ENCODE results near the gene MZT2B. TPM values are rescaled to one million over a fixed set of nuclear protein-coding genes. Genes with fewer than 3 reads are reported as not detected.
A peak's percentile ranks its signal among the peaks of the same experiment; 100 is the strongest.
"Not testable (repeated sequence)": the region's sequence is repeated elsewhere in the genome, so short reads cannot be mapped to it uniquely, and the experiment has no call there.

The MZT2B gene
- total and polyA plus RNA-seq, 2 of the 8 experiments (the other 6 are each of a cell fraction or from before 2014, with no cell fraction given), result 90.3 to 151 TPM

DNA sequence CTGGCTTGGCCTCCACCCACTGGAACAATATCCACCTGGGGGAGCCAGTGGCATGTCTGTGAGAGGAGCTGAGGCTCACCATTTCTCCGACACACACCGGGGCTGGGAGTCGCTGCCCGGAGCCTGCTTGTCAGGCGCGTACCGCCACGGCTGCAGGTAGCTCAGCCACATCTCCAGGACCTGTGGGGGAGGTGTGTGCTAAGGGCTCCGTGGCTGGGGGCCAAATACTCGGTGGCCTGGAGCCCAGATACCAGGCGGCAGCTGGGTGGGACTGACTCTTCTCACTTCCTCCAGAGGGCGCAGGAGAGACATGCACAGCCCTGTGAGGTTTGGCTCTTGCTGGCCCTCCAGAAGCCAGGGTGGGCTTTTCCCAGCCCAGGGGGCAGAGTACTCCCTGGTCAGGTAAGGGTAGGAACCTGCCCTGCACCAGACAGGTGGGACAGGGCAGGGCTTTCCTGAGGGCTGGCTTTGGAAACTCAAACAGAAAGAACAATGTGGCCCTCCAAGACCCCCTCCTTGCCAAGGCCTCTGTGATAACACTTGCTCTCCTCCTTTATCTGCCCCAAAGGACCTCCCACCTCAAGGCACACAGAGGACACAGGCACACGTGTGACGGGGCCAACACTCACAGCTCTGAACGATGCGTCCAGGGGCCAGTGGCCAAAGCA, 26.0 kb upstream of the MZT2B start:
- not testable (repeated sequence) for H2BK20ac ChIP-seq (ENCODE audit: low read length); H2BK120ac ChIP-seq (replicated peaks; ENCODE audit: low read depth, low read length); H3K9me3 ChIP-seq (ENCODE audit: insufficient read depth in 2 of 2, low read depth in 1 of 2, low read length in 1 of 2); H3K23me2 ChIP-seq (ENCODE audit: low read depth, low read length); H3K14ac ChIP-seq (ENCODE audit: insufficient read length); H3K27ac ChIP-seq (ENCODE audit: low read depth, low read length); H2BK15ac ChIP-seq (ENCODE audit: low read length); H2BK12ac ChIP-seq (ENCODE audit: low read depth, low read length); H3K4me1 ChIP-seq (replicated peaks in 1 of 4; ENCODE audit: control insufficient read depth in 3 of 4, insufficient read depth in 4 of 4, low read length in 3 of 4); H3K4ac ChIP-seq (replicated peaks; ENCODE audit: insufficient read length, low read depth, low read length); H4K91ac ChIP-seq (replicated peaks; ENCODE audit: insufficient read length, low read length); H3K56ac ChIP-seq (replicated peaks; ENCODE audit: insufficient read length, low read depth, low read length); H3K27me3 ChIP-seq (replicated peaks in 1 of 4; ENCODE audit: control insufficient read depth in 3 of 4, extremely low read depth in 1 of 4, insufficient read depth in 3 of 4, low read length in 3 of 4); H3K79me1 ChIP-seq (ENCODE audit: low read depth, low read length); H2BK5ac ChIP-seq (ENCODE audit: low read depth, low read length); H3K9ac ChIP-seq (replicated peaks in 1 of 4; ENCODE audit: extremely low read depth in 1 of 4, low read depth in 3 of 4, low read length in 3 of 4); H4K5ac ChIP-seq (ENCODE audit: insufficient read length, low read depth, low read length); H3K4me3 ChIP-seq (ENCODE audit: extremely low read depth in 1 of 4, insufficient read depth in 2 of 4, low read depth in 3 of 4, low read length in 4 of 4); H4K20me1 ChIP-seq (replicated peaks in 1 of 2; ENCODE audit: control insufficient read depth in 1 of 2, insufficient read depth in 2 of 2, low read length in 2 of 2); H2AFZ ChIP-seq (ENCODE audit: low read length); H3K79me2 ChIP-seq (ENCODE audit: control insufficient read depth in 1 of 2, insufficient read depth in 2 of 2, low read length in 2 of 2); H3K18ac ChIP-seq (ENCODE audit: extremely low read depth, low read length); H3K4me2 ChIP-seq (ENCODE audit: insufficient read depth in 1 of 2, low read depth in 2 of 2, low read length in 2 of 2); H3K23ac ChIP-seq (ENCODE audit: insufficient read length); H2AK5ac ChIP-seq (ENCODE audit: low read depth, low read length)
- ChIA-PET POLR2A (ENCODE audit: partially characterized antibody) (interaction anchor here (0.9 kb wide), 1 partner anchor 180 kb away, joined by 3 read pairs; no protein-coding TSS in a partner anchor), CTCF (ENCODE audit: partially characterized antibody) (interaction anchor here (1.0 to 1.1 kb wide), 3 partner anchors 21 to 177 kb away, joined by 3 to 5 read pairs (median 4); no protein-coding TSS in a partner anchor)
- TF ChIP-seq, protein P1, sequence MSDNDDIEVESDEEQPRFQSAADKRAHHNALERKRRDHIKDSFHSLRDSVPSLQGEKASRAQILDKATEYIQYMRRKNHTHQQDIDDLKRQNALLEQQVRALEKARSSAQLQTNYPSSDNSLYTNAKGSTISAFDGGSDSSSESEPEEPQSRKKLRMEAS (IDR thresholded peaks at IDR 0.05), result 0 out of 2 replicates have a peak, but pooled peaks have one; percentile 23
- TF ChIP-seq, protein P2, sequence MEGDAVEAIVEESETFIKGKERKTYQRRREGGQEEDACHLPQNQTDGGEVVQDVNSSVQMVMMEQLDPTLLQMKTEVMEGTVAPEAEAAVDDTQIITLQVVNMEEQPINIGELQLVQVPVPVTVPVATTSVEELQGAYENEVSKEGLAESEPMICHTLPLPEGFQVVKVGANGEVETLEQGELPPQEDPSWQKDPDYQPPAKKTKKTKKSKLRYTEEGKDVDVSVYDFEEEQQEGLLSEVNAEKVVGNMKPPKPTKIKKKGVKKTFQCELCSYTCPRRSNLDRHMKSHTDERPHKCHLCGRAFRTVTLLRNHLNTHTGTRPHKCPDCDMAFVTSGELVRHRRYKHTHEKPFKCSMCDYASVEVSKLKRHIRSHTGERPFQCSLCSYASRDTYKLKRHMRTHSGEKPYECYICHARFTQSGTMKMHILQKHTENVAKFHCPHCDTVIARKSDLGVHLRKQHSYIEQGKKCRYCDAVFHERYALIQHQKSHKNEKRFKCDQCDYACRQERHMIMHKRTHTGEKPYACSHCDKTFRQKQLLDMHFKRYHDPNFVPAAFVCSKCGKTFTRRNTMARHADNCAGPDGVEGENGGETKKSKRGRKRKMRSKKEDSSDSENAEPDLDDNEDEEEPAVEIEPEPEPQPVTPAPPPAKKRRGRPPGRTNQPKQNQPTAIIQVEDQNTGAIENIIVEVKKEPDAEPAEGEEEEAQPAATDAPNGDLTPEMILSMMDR (IDR thresholded peaks at IDR 0.05; ENCODE audit: control extremely low read depth in 1 of 3, insufficient read depth in 1 of 3, low read depth in 1 of 3, low read length in 3 of 3), result peak; percentile 60 to 75 (median 70)
- TF ChIP-seq RAD21 (IDR thresholded peaks at IDR 0.05 in 1 of 2, conservative IDR thresholded peaks at IDR 0.05 in 1 of 2; ENCODE audit: low read depth in 2 of 2, low read length in 2 of 2), result peak; percentile 53 to 56
- TF ChIP-seq EGR1 (IDR thresholded peaks at IDR 0.05; ENCODE audit: borderline replicate concordance, low read depth, low read length), result peak; percentile 53; the same call in 1 of the 2 replicates
- WGBS, 2 experiments (ENCODE audit: extremely low coverage in 1 of 2, insufficient coverage in 1 of 2, insufficient read length in 1 of 2, insufficient replicate concordance in 2 of 2, low coverage in 1 of 2, low lambda C conversion rate in 2 of 2, missing lambda C conversion rate in 1 of 2), result 87% methylated on average over 16 of the region's 16 CpGs; no CpG with 5 or more reads in 1 of the 2 experiments
- peak overlapping the region; percentile 14; the same call in 1 of the 2 replicates for H4K8ac ChIP-seq (ENCODE audit: extremely low read depth, insufficient read depth, low read length)
- FAIRE-seq, result peak; percentile 73
- peak; percentile 15 to 75 for DNase-seq (ENCODE audit: low read depth in 1 of 2, low spot score in 2 of 2)
- peaks cover 3 to 32% (median 14%) of the 10 kb centered on the region in 4 experiments; a peak in 5 of 8 replicates for H3K36me3 ChIP-seq (ENCODE audit: control insufficient read depth in 2 of 4, insufficient read depth in 4 of 4, low read length in 3 of 4)

All from H1 (cell line).